HAP-1 (cell line): ENCODE measurements around the gene FAM98B.
A peak's percentile ranks its signal among the peaks of the same experiment; 100 is the strongest.

Experiments
- DNase-seq, 2 experiments: peaks; one replicate each; pipeline ENCODE4 v3.0.0-alpha.2; 2016 to 2020; ENCODE audit warnings: low spot score in 2 of 2
- H3K27me3 ChIP-seq: fragments of 250-450 bp; sonication (Bioruptor Pico); 2 replicates; pipeline ENCODE4 v1.5.1; 2020; ENCODE audit warnings: low read depth, mild to moderate bottlenecking, moderate library complexity
- H3K36me3 ChIP-seq: fragments of 250-450 bp; sonication (Bioruptor Pico); replicated peaks from 2 replicates; pipeline ENCODE4 v1.5.1; 2020; ENCODE audit warnings: mild to moderate bottlenecking
- H3K4me1 ChIP-seq: fragments of 250-450 bp; sonication (Bioruptor Pico); 2 replicates; pipeline ENCODE4 v1.5.1; 2020; ENCODE audit warnings: mild to moderate bottlenecking
- H3K4me3 ChIP-seq: fragments of 250-450 bp; sonication (Bioruptor Pico); 2 replicates; pipeline ENCODE4 v1.5.1; 2020; ENCODE audit warnings: mild to moderate bottlenecking, moderate library complexity
- H3K9me3 ChIP-seq: fragments of 250-450 bp; sonication (Bioruptor Pico); 2 replicates; pipeline ENCODE4 v1.5.1; 2020; ENCODE audit warnings: mild to moderate bottlenecking, moderate library complexity
- in situ Hi-C: fragments of 300-500 bp; cut with MboI; formaldehyde crosslinking; loops from 3 replicates; pipeline ENCODE4 v1.14.3; 2020; ENCODE audit warnings: low sequenced_read_pairs, inconsistent platforms, mixed read lengths

The FAM98B gene

GRCh38 chr15:38474155-38474757 lies 20.3 kb downstream of the FAM98B start:
- DNase-seq, result peak; percentile 33 to 48

GRCh38 chr15:38475361-38475760 lies 21.4 kb downstream of the FAM98B start:
- no peak for DNase-seq
- H3K36me3 ChIP-seq, result peaks cover 42% of the 10 kb centered on the region
- in situ Hi-C loops, result no loop called here

More at GRCh38 chr15:38474155-38474757, 20.3 kb downstream of the FAM98B start:
- in situ Hi-C loops, result no loop called here
- Histone ChIP-seq H3K9me3 (no peaks in the 10 kb centered on the region), H3K4me3 (no peak overlapping the region), H3K36me3 (peaks cover 42% of the 10 kb centered on the region), H3K4me1 (no peaks in the 10 kb centered on the region), H3K27me3 (no peaks in the 10 kb centered on the region)

GRCh38 chr15:38476120-38476519 lies 22.2 kb downstream of the FAM98B start:
- DNase-seq, result no peak
- Histone ChIP-seq H3K4me1 (no peaks in the 10 kb centered on the region), H3K9me3 (no peaks in the 10 kb centered on the region), H3K27me3 (no peaks in the 10 kb centered on the region), H3K36me3 (peaks cover 40% of the 10 kb centered on the region), H3K4me3 (no peak overlapping the region)
- in situ Hi-C loops, result no loop called here

More at GRCh38 chr15:38475361-38475760, 21.4 kb downstream of the FAM98B start:
- Histone ChIP-seq H3K4me1 (no peaks in the 10 kb centered on the region), H3K27me3 (no peaks in the 10 kb centered on the region), H3K9me3 (no peaks in the 10 kb centered on the region), H3K4me3 (no peak overlapping the region)

- H3K4me1 ChIP-seq, result no peaks in the 10 kb centered on the region
These were observed 23.7 kb downstream of the FAM98B start for GRCh38 chr15:38477637-38478036.

GRCh38 chr15:38479266-38479665 lies 25.3 kb downstream of the FAM98B start:
- Histone ChIP-seq H3K27me3 (no peaks in the 10 kb centered on the region), H3K36me3 (peaks cover 34% of the 10 kb centered on the region), H3K4me1 (no peaks in the 10 kb centered on the region), H3K4me3 (no peak overlapping the region), H3K9me3 (no peaks in the 10 kb centered on the region)
- in situ Hi-C loops, result no loop called here
- no peak for DNase-seq

More at GRCh38 chr15:38477637-38478036, 23.7 kb downstream of the FAM98B start:
- no peaks in the 10 kb centered on the region for H3K9me3 ChIP-seq
- no peak for DNase-seq
- H3K4me3 ChIP-seq, result no peak overlapping the region
- in situ Hi-C loops, result no loop called here
- peaks cover 42% of the 10 kb centered on the region for H3K36me3 ChIP-seq
- H3K27me3 ChIP-seq, result no peaks in the 10 kb centered on the region

- DNase-seq, result no peak
- Histone ChIP-seq H3K4me3 (no peak overlapping the region), H3K9me3 (no peaks in the 10 kb centered on the region), H3K36me3 (peaks cover 29% of the 10 kb centered on the region), H3K4me1 (no peaks in the 10 kb centered on the region), H3K27me3 (no peaks in the 10 kb centered on the region)
- in situ Hi-C loops, result no loop called here
These were observed 25.8 kb downstream of the FAM98B start for GRCh38 chr15:38479756-38480155.

- H3K36me3 ChIP-seq, result peaks cover 19% of the 10 kb centered on the region
- in situ Hi-C loops, result no loop called here
- no peaks in the 10 kb centered on the region for H3K27me3 ChIP-seq
- H3K4me3 ChIP-seq, result no peak overlapping the region
- no peaks in the 10 kb centered on the region for H3K4me1 ChIP-seq
- no peak for DNase-seq
- no peaks in the 10 kb centered on the region for H3K9me3 ChIP-seq
These were observed 27.2 kb downstream of the FAM98B start for GRCh38 chr15:38481113-38481512.

- H3K36me3 ChIP-seq, result peaks cover 23% of the 10 kb centered on the region
- DNase-seq, result no peak
- in situ Hi-C loops, result no loop called here
- no peak overlapping the region for H3K4me3 ChIP-seq
- H3K4me1 ChIP-seq, result no peaks in the 10 kb centered on the region
- H3K27me3 ChIP-seq, result no peaks in the 10 kb centered on the region
- no peaks in the 10 kb centered on the region for H3K9me3 ChIP-seq
These were observed 27.8 kb downstream of the FAM98B start for GRCh38 chr15:38481761-38482160.

- no peaks in the 10 kb centered on the region for H3K4me1 ChIP-seq
- no peak overlapping the region for H3K4me3 ChIP-seq
- no peaks in the 10 kb centered on the region for H3K27me3 ChIP-seq
- no peaks in the 10 kb centered on the region for H3K9me3 ChIP-seq
- in situ Hi-C loops, result no loop called here
- DNase-seq, result no peak
- peaks cover 17% of the 10 kb centered on the region for H3K36me3 ChIP-seq
These were observed 28.6 kb downstream of the FAM98B start for GRCh38 chr15:38482572-38482971.

- no peak for DNase-seq
- Histone ChIP-seq H3K36me3 (peaks cover 6% of the 10 kb centered on the region), H3K27me3 (no peaks in the 10 kb centered on the region), H3K4me1 (no peaks in the 10 kb centered on the region), H3K4me3 (no peak overlapping the region), H3K9me3 (no peaks in the 10 kb centered on the region)
- in situ Hi-C loops, result no loop called here
These were observed 33.0 kb downstream of the FAM98B start for GRCh38 chr15:38486936-38487335.

GRCh38 chr15:38487378-38487777 lies 33.5 kb downstream of the FAM98B start:
- no peak for DNase-seq
- no peaks in the 10 kb centered on the region for H3K4me1 ChIP-seq
- no peaks in the 10 kb centered on the region for H3K9me3 ChIP-seq
- H3K36me3 ChIP-seq, result peaks cover 6% of the 10 kb centered on the region
- H3K4me3 ChIP-seq, result no peak overlapping the region
- in situ Hi-C loops, result no loop called here
- H3K27me3 ChIP-seq, result no peaks in the 10 kb centered on the region

GRCh38 chr15:38490242-38490922 lies 36.5 kb downstream of the FAM98B start:
- Histone ChIP-seq H3K9me3 (no peaks in the 10 kb centered on the region), H3K27me3 (no peaks in the 10 kb centered on the region), H3K4me1 (no peaks in the 10 kb centered on the region), H3K4me3 (no peak overlapping the region), H3K36me3 (peaks cover 3% of the 10 kb centered on the region)
- no peak for DNase-seq
- in situ Hi-C loops, result no loop called here

GRCh38 chr15:38496151-38496550 lies 42.2 kb downstream of the FAM98B start:
- Histone ChIP-seq H3K36me3 (no peaks in the 10 kb centered on the region; the same call in 1 of the 2 replicates), H3K9me3 (no peaks in the 10 kb centered on the region), H3K27me3 (no peaks in the 10 kb centered on the region), H3K4me1 (no peaks in the 10 kb centered on the region), H3K4me3 (no peak overlapping the region)
- in situ Hi-C loops, result no loop called here
- no peak for DNase-seq

GRCh38 chr15:38499651-38500050 lies 45.7 kb downstream of the FAM98B start:
- no peak overlapping the region for H3K4me3 ChIP-seq
- DNase-seq, result no peak
- H3K9me3 ChIP-seq, result no peaks in the 10 kb centered on the region
- H3K36me3 ChIP-seq, result peaks cover 8% of the 10 kb centered on the region
- no peaks in the 10 kb centered on the region for H3K4me1 ChIP-seq
- in situ Hi-C loops, result no loop called here
- no peaks in the 10 kb centered on the region for H3K27me3 ChIP-seq
